ENCODE measurements around the gene EIF4B.
"Not testable (repeated sequence)": the region's sequence is repeated elsewhere in the genome, so short reads cannot be mapped to it uniquely, and the experiment has no call there.

The EIF4B gene

DNA sequence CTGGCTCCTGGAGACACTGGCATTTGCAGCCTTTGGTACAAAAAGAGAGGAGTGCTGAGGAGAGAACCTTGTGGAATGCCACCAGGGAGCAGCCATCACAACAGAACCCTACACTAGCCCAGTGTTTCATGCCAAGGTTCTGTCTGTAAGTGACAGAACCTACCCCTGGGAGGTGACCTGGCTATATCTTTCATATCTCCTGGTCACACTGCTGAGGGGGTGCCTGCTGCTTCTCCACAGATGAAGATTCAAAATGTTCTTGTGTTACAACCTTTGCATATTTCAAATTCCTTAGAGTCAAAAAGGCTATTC lies 12.7 kb upstream of the EIF4B start:
- DNase-seq: no peak

DNA sequence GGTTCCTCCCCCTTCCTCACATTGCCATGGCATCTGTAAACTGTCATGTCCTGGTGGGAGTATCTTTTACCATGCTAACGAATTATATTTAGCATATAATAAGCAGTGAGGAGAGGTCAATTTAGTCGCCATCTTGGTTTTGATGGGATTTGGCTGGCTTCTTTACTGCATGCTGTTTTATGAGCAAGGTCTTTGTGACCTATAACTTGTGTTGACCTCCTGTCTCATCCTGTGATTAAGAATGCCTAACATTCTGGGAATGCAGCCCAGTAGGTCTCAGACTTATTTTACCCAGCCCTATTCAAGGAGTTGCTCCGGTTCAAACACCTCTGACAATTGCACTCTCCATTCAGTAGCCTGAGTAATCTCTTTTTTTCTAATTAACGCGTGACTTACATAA lies 2.1 kb upstream of the EIF4B start:
- DNase-seq: no peak

DNA sequence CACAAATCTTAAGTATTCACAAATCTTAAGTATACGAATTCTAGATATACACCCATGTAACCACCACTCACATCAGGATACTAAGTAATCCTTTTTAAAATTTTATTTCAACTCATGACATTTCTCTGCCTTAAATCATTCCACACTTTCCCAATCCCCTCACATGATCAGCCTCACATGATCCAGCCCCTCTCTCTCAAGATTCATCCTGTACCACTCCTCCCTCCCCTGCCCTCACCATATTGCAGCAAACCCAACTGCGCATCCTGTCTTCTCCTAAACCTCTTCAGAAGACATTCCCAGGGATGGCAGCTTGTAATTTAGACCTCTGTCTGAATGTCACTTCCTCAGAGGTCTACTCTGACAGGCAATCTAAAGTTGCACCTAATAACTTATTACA lies 1.7 kb upstream of the EIF4B start:
- DNase-seq: no peak

DNA sequence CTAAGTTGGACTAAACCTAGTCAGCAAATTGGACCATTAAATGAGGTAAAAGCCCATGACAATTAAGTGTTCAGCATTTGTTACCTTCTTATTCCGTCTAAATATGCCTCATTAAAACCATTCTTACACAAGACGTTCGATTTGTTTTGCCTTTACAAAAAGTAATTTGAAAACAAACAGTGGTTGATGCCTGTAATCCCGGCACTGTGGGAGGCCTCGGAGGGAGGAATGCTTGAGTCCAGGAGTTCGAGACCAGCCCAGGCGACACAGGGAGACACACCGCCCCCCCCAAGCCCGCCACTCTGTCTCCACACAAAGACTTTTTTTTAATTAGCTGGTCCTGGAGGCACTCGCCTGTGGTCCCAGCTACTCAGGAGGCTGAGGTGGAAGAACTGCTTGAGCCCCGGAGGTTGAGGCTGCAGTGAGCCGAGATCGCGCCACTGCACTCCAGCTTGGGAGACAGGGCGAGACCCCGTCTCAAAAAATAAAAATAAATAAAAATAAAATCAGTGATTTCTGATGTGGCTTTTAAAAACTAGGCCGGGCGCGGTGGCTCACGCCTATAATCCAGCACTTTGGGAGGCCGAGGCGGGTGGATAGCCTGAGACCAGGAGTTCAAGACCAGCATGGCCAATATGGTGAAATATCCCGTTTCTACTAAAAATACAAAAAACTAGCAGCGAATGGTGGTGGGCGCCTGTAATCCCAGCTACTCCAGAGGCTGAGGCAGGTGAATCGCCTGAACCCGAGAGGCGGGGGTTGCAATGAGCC lies 856 bp upstream of the EIF4B start:
- no peak for DNase-seq

DNA sequence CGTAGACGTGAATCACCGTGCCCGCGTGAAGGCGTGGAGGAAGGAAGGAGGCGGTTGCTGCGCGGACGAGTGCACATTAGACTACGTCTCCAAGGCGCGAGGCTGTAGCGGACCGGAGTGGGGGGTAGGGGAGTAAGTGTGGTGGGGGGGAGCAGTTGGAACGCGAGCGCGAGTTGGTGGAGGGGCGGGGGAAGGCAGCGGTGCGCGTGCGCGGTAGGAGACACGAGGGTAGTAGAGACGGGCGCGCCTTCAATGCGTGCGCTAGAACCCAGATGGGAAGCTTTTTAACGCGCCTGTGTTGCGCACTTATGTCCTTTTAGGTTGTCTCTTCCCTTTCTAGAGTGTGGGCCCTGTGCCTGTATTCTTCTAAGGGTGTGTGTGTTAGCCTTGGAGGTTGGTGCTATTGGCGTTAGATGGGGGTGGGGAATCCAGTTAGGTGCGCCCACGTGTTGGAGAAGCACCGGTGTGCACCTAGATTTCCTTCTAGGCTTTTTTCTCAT lies 604 bp downstream of the EIF4B start:
- DNase-seq: peak; percentile 80 to 85

DNA sequence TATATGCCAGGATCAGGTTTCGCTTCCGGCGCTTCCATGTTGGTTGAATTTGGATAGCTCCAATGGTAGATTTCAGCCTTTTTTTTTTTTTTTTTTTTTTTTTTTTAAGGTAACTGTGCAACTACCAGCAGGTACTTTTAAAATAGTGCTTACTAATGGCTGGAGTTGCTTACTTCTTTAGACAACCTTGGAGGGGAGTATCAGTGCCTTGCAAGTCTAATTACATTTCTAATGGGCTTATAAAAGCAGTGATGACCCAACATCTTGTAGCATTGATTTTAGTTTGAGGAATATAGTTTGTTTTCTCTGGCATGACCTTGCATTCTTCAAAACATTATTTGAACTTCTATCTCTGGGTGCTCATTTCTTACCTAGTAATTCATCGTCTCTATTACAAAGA lies 1.1 kb downstream of the EIF4B start:
- no peak for DNase-seq

DNA sequence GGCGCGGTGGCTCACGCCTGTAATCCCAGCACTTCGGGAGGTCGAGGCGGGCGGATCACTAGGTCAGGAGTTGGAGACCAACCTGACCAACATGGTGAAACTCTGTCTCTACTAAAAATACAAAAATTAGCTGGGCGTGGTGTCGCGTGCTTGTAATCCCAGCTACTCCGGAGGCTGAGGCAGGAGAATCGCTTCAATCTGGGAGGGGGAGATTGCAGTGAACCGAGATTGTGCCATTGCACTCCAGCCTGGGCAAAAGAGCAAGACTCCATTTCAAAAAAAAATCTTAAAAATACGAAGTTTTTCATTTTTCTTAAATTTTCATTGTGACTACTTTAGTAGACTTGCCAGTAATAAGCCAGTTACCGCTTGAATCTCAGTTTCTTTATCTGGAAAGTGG lies 2.5 kb downstream of the EIF4B start:
- DNase-seq: not testable (repeated sequence)

DNA sequence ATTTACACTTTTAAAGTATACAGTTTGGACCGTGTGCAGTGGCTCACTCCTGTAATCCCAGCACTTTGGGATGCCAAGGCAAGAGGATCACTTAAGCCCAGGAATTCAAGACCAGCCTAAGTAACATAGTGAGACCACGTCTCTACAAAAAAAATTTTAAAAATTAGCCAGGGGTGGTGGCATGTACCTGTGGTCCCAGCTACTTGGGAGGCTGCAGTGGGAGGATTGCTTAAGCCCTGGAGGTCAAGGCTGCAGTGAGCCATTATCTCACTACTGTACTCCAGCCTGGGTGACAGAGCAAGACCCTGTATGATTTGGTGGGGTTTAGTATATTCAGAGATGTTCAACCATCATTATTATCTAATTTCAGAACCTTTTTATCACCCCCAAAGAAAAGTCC lies 4.7 kb downstream of the EIF4B start:
- DNase-seq: no peak

DNA sequence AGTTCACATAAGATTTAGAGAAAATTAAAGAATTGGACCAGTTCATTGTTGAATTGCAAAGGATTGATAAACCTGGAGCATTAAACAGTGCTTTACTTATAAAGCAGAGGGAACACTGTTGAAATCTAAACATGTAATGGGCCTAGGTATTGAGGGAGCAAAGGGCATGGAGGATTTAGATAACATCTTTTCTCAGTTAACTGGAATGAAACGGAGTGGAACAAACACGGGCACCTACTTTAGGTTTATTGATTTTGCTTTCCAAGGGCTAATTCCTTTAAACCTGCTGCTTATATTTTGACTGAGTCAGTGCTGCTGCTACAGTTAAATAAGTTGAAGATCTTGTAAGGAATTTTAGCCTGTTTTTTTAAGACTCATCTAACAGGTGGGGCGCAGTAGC lies 5.6 kb downstream of the EIF4B start:
- no peak for DNase-seq

DNA sequence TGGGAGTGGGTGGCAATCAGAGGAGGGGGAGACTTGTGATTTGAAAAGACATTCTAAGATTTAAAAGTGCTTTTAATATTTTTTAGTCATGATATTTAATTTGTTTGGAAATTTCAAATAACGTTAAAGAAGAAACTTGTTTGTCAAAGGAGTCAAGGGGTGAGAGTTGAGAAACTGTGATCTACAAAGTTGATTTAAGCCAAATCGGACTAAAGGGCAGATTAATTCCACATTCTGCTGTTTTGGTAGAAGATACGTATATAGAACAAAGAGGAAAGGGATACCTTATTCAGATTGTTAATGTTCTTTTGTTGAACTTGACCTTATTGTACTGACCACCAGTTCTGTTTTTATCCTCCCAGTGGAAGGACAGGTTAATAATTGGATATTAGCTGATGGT lies 6.7 kb downstream of the EIF4B start:
- DNase-seq: no peak

DNA sequence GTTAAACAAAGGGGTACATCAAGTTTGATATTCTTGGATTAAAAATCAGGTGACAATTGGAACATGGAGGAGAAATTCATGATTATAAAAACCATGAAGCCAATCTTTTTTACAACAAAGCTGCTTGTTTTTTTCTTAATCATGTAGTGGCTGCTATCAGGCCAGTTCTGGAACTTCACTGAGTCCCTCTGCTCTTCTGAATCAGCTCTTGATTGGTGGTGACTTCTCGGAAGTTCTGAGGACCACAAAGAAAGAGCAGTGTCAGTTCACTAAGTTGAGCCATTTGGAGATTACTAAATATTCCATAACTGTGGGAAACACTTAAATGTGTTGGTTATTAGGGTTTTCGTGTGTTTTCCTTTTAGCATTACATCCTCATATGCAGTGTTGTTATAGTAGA lies 8.5 kb downstream of the EIF4B start:
- no peak for DNase-seq

DNA sequence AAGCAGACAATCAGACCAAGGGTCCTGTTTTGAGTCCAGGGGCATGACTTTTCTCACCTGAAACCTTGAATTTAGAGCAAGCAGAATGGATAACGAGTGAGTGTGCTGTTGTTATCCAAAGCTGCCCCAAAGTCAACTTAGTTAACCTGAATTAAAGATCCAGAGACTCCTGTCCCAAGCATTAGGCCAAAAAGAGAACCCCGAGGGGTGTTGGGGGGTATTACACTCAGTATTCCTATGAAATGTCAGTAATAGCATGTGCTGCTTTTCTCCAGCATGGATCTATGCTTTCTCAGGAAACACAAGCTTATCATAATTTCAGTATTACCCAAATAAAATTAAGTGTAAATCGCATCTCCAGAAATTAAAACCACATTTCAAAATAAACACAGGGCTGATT lies 19.0 kb downstream of the EIF4B start:
- no peak for DNase-seq

DNA sequence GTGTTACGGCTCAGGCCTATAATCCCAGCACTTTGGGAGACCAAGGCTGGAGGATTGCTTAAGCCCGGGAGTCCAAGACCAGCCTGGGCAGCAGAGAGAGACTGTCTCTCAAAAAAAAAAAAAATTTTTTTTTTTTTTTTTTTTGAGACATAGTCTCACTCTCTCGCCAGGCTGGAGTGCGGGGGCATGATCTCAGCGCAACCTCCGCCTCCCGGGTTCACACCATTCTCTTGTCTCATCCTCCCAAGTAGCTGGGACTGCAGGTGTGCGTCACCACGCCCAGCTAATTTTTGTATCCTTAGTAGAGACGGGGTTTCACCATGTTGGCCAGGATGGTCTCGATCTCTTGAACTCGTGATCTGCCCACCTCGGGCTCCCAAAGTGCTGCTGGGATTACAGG lies 20.8 kb downstream of the EIF4B start:
- DNase-seq: not testable (repeated sequence)

DNA sequence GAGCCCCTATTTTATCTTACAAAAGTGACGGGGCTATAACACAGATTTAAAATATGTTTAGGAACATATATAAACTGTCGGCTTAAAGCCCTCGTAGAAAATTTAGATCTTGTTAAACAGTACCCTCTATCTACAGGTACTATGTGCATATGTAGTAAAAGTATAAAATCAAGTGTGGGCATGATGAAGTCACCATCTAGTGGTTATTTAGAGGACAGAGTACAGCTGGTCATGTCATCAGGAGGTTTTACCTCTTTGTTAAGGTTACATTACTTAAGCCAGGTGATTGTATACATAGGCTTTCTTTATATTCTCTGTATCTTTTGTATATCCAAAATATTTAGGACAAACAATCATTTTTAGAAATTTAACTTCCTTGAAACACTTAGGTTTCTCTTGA lies 25.4 kb downstream of the EIF4B start:
- DNase-seq: no peak

DNA sequence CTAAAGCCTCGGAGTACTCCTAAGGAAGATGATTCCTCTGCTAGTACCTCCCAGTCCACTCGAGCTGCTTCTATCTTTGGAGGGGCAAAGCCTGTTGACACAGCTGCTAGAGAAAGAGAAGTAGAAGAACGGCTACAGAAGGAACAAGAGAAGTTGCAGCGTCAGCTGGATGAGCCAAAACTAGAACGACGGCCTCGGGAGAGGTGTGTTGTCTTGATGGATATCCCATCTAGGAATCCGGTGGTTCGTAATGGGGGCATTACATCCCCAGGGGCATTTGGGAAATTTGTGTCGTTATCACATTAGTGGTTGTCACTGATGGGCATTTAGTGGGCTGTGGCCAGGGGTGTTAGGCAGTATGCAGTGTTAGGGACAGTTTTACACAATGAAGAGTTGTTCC lies 27.6 kb downstream of the EIF4B start:
- not testable (repeated sequence) for DNase-seq

DNA sequence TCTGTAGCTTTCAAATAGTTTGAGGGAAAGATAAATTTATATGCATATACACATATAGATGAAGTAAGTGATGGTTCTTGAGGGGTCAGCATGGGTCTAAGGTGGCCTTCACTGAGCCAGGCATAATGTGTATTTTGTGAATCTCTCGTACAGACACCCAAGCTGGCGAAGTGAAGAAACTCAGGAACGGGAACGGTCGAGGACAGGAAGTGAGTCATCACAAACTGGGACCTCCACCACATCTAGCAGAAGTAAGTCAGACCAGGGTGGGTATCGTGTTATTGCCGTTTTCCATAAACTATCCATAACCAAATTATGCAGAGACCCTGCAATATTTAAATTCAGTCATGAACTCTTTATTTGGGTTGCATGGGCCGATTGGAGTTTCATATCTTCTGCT lies 28.2 kb downstream of the EIF4B start:
- no peak for DNase-seq

DNA sequence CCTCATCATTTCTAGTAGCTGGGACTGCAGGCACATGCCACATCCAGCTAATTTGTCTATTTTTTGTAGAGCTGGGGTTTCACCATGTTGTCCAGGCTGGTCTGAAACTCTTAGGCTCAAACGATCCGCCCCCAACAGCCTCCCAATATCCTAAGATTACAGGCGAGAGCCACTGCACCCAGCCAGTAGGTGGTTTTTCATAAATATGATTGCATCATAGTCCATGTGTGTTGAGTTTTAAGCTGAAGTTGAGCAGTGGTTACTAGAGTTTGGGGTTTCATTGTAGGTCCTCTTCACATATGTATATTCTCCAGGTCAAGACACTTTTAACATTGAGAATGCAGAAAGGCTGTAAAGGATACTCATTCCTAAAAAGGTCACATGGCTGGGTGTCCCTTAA lies 30.5 kb downstream of the EIF4B start:
- no peak for DNase-seq

DNA sequence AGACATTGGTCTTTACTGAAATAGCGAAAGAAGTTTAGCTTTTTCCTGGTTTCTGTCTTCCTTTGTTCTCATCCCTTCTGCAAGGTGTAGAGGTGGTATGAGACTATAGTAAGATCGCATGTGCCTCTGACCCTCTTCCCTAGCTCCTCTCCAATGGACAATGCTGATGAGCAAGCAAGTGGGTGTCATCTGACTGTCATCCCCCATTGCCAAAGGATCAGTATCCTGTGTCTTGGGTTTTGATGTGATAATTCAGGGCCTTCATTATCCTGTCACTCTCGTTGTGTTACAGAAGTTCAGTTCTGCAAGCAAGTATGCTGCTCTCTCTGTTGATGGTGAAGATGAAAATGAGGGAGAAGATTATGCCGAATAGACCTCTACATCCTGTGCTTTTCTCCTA lies 33.6 kb downstream of the EIF4B start:
- DNase-seq: no peak

DNA sequence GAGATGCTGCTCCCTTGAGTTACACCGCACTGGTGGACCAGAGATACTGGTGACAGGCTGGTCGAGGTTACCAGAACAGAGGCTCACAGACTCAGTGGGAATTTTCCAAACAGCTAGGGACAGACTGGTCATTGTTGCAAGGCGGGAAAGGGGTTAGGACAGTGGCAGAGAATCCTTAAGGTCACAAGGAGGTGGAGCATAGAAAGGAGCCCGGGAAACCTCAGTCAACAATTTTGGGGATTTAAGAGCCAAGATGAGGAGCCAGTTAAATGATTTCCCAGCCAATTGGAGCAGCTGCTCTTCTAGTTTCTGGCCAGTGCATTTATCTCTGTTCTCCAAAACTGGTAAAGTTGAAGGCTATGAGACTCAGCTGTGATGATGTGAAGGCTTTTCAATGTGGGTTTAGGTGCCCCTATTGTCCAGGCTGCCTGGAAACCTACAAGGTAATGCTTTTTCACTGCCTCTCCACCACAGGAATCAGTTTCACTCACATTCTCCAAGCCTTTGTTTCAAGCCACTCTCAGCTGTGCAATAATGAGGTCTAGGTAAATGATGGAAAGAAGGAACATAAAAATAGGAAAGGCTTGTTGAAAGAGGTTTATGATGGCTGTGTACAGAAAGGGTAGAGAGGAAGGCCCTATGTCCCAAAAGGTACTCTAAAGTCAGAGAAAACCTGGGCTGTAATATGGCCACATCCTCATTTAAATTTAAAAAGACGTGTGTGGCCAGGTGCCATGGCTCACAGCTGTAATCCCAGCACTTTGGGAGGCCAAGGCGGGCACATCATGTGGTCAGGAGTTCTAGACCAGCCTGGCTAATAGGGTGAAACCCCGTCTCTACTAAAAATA lies 36.6 kb downstream of the EIF4B start:
- DNase-seq: no peak

DNA sequence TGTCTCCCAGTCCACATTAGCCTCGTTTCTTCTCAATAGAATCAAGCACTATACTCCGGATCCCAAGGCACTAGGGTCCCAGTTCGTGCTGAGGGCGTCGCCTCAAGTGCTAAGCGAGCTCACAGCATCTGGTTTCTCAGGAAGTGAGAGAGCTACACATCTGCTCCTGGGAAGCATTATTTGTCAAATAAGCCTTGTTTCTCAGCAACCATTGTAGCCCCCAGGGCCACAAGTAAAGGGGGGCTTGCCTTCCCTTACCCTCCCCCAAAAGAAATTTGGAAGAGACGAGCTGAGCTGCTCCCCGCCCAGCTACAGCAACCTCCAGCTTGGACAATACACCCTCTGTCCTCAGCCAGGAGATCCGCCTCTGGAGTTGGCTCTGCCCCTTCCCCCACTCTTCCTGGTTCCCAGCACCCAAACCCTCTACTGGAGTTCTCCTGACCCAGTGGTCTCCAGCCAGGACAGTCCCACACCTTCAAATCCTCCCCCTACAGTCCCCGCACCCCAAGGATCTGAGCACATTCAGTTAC lies 37.9 kb downstream of the EIF4B start:
- no peak for DNase-seq

DNA sequence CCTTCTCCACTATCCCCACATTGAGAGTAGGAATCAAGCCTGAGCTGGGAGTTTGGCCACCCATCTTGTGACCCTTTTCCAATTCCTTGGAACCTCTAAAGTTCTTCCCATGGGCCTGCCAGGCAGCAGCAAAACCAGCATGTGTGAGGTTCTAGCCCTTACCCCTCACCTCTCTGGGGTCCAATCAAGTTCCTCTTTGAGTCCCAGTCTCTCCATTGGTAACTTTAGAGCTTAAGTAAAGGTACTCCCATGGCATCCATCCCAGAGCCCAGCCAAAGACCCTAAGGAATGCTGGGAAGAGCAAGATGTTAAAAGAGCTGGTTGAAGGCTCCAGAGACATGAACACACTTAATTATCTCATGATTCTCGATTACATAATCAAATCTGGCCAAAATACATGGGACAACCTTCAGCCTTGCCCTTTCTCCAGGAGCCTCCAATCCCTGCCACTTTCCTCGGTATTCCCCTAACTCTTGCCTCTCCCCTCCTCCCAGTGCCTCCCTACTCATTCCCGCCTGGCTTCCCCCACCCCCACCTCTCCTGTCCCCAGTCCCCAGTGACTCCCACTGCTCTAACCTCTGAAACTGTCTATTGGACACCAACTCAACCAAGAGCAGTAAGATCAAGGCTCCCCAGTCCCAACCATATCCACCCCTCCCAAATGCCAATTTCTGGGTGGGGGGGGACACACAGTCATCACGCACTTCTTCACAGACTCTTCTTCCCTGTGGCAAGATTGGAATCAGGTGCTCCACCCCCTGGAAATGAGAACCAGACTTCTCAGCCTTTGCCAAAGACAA lies 38.8 kb downstream of the EIF4B start:
- no peak for DNase-seq

DNA sequence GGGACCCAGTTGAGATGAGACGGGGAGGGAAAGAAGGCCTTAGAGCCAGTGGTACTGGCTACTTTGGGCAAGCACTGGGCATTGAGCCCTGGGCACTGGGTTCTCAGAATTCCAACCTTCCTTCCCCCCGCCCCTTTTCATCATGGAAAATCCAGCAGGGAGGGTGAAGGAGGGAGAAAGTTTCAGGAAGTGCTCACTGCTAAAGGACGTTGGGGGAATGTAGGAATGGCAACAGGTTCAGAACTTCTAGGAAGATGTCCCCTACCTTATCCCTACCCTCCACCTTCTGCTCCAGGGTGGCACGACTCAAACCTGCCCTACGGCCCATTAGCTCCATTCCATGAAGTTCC lies 39.4 kb downstream of the EIF4B start:
- DNase-seq: no peak

DNA sequence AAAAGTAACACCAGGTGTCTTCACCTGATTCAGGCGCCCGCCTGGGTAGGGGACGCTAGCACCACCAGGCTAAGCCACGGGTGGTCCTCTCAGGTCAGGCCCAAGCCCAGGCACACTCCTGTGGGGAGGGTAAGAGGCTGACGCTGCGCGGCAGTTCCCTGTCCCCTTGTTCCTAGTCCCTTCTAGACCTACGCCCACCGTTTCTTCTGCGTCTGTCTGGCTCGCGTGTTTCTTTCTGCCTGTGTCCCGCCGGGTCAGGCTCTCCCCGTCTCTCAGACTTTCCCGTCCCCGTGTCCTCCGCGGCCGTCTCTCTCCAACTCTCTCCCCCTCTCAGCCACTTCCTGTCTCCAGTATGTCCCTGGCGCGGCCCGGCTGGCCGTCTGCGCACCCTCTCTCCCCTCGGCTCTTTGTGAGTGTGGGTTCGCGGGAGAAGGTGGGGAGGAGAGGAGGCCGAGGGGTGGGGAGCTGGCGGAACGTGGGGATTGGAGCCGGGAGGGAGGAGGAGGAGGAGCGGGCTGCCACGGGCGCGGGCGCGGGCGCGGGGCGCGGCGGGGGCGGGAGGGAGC lies 40.5 kb downstream of the EIF4B start:
- peak in 1 of 2 experiments; percentile 45 for DNase-seq
